ENCODE data around the gene ADRA2C.

ADRA2C gene

GRCh38 chr4:3781193-3781886 lies 15.2 kb downstream of the ADRA2C start:
- H3K4me1 ChIP-seq (ENCODE audit: control insufficient read depth in 5 of 5, insufficient read depth in 5 of 5, low read length in 5 of 5): no peaks in the 10 kb centered on the region
- H3K27me3 ChIP-seq (ENCODE audit: control insufficient read depth in 5 of 5, insufficient read depth in 4 of 5, low read length in 5 of 5): peaks cover 14 to 30% (median 29%) of the 10 kb centered on the region in 5 donors
- H3K9ac ChIP-seq (ENCODE audit: low read length in 5 of 5): no peak overlapping the region
- no peak overlapping the region for H3K4me3 ChIP-seq (ENCODE audit: low read depth in 1 of 5, low read length in 5 of 5)
- H3K36me3 ChIP-seq (ENCODE audit: control insufficient read depth in 5 of 5, insufficient read depth in 5 of 5, low read length in 5 of 5): no peaks in the 10 kb centered on the region
- peaks cover 0 to 11% (median 5%) of the 10 kb centered on the region in 5 donors for H3K9me3 ChIP-seq (ENCODE audit: control insufficient read depth in 5 of 5, low read length in 5 of 5)
- H3K27ac ChIP-seq (ENCODE audit: low read depth, low read length): no peak overlapping the region

- no peaks in the 10 kb centered on the region for H3K4me1 ChIP-seq (ENCODE audit: control insufficient read depth in 5 of 5, insufficient read depth in 5 of 5, low read length in 5 of 5)
- H3K27me3 ChIP-seq (ENCODE audit: control insufficient read depth in 5 of 5, insufficient read depth in 4 of 5, low read length in 5 of 5): peaks cover 7 to 29% (median 26%) of the 10 kb centered on the region in 5 donors
- H3K9me3 ChIP-seq (ENCODE audit: control insufficient read depth in 5 of 5, low read length in 5 of 5): peaks cover 0 to 11% (median 5%) of the 10 kb centered on the region in 5 donors
- H3K9ac ChIP-seq (ENCODE audit: low read length in 5 of 5): no peak overlapping the region
- H3K27ac ChIP-seq (ENCODE audit: low read depth, low read length): no peak overlapping the region
- H3K36me3 ChIP-seq (ENCODE audit: control insufficient read depth in 5 of 5, insufficient read depth in 5 of 5, low read length in 5 of 5): no peaks in the 10 kb centered on the region
- no peak overlapping the region for H3K4me3 ChIP-seq (ENCODE audit: low read depth in 1 of 5, low read length in 5 of 5)
These were observed 16.1 kb downstream of the ADRA2C start for GRCh38 chr4:3781997-3782930.

GRCh38 chr4:3783693-3784306 lies 17.6 kb downstream of the ADRA2C start:
- H3K4me3 ChIP-seq (ENCODE audit: low read depth in 1 of 5, low read length in 5 of 5): no peak overlapping the region
- no peak overlapping the region for H3K27ac ChIP-seq (ENCODE audit: low read depth, low read length)
- H3K9ac ChIP-seq (ENCODE audit: low read length in 5 of 5): no peak overlapping the region
- no peaks in the 10 kb centered on the region for H3K36me3 ChIP-seq (ENCODE audit: control insufficient read depth in 5 of 5, insufficient read depth in 5 of 5, low read length in 5 of 5)
- H3K27me3 ChIP-seq (ENCODE audit: control insufficient read depth in 5 of 5, insufficient read depth in 4 of 5, low read length in 5 of 5): peaks cover 4 to 30% (median 29%) of the 10 kb centered on the region in 5 donors
- H3K4me1 ChIP-seq (ENCODE audit: control insufficient read depth in 5 of 5, insufficient read depth in 5 of 5, low read length in 5 of 5): no peaks in the 10 kb centered on the region
- H3K9me3 ChIP-seq (ENCODE audit: control insufficient read depth in 5 of 5, low read length in 5 of 5): peaks cover 0 to 5% (median 3%) of the 10 kb centered on the region in 5 donors

- Histone ChIP-seq H3K9me3 (ENCODE audit: control insufficient read depth in 5 of 5, low read length in 5 of 5) (peaks cover 0 to 5% (median 3%) of the 10 kb centered on the region in 5 donors), H3K27me3 (ENCODE audit: control insufficient read depth in 5 of 5, insufficient read depth in 4 of 5, low read length in 5 of 5) (peaks cover 4 to 29% (median 29%) of the 10 kb centered on the region in 5 donors), H3K4me1 (ENCODE audit: control insufficient read depth in 5 of 5, insufficient read depth in 5 of 5, low read length in 5 of 5) (no peaks in the 10 kb centered on the region), H3K27ac (ENCODE audit: low read depth, low read length) (no peak overlapping the region), H3K9ac (ENCODE audit: low read length in 5 of 5) (no peak overlapping the region), H3K4me3 (ENCODE audit: low read depth in 1 of 5, low read length in 5 of 5) (no peak overlapping the region), H3K36me3 (ENCODE audit: control insufficient read depth in 5 of 5, insufficient read depth in 5 of 5, low read length in 5 of 5) (no peaks in the 10 kb centered on the region)
These were observed 18.5 kb downstream of the ADRA2C start for GRCh38 chr4:3784454-3785291.

- no peak overlapping the region for H3K9ac ChIP-seq (ENCODE audit: low read length in 5 of 5)
- H3K4me3 ChIP-seq (ENCODE audit: low read depth in 1 of 5, low read length in 5 of 5): no peak overlapping the region
- H3K36me3 ChIP-seq (ENCODE audit: control insufficient read depth in 5 of 5, insufficient read depth in 5 of 5, low read length in 5 of 5): no peaks in the 10 kb centered on the region
- no peaks in the 10 kb centered on the region for H3K4me1 ChIP-seq (ENCODE audit: control insufficient read depth in 5 of 5, insufficient read depth in 5 of 5, low read length in 5 of 5)
- H3K27me3 ChIP-seq (ENCODE audit: control insufficient read depth in 5 of 5, insufficient read depth in 4 of 5, low read length in 5 of 5): peaks cover 4 to 34% (median 28%) of the 10 kb centered on the region in 5 donors
- H3K27ac ChIP-seq (ENCODE audit: low read depth, low read length): no peak overlapping the region
- H3K9me3 ChIP-seq (ENCODE audit: control insufficient read depth in 5 of 5, low read length in 5 of 5): peaks cover 0 to 5% (median 3%) of the 10 kb centered on the region in 5 donors
These were observed 19.0 kb downstream of the ADRA2C start for GRCh38 chr4:3785292-3785565.

GRCh38 chr4:3786196-3786869 lies 20.1 kb downstream of the ADRA2C start:
- Histone ChIP-seq H3K4me1 (ENCODE audit: control insufficient read depth in 5 of 5, insufficient read depth in 5 of 5, low read length in 5 of 5) (no peaks in the 10 kb centered on the region), H3K9ac (ENCODE audit: low read length in 5 of 5) (no peak overlapping the region), H3K27ac (ENCODE audit: low read depth, low read length) (no peak overlapping the region), H3K36me3 (ENCODE audit: control insufficient read depth in 5 of 5, insufficient read depth in 5 of 5, low read length in 5 of 5) (no peaks in the 10 kb centered on the region), H3K4me3 (ENCODE audit: low read depth in 1 of 5, low read length in 5 of 5) (no peak overlapping the region), H3K9me3 (ENCODE audit: control insufficient read depth in 5 of 5, low read length in 5 of 5) (peaks cover 0 to 4% (median 3%) of the 10 kb centered on the region in 5 donors), H3K27me3 (ENCODE audit: control insufficient read depth in 5 of 5, insufficient read depth in 4 of 5, low read length in 5 of 5) (peaks cover 4 to 40% (median 28%) of the 10 kb centered on the region in 5 donors)

GRCh38 chr4:3787489-3788365 lies 21.5 kb downstream of the ADRA2C start:
- no peaks in the 10 kb centered on the region for H3K36me3 ChIP-seq (ENCODE audit: control insufficient read depth in 5 of 5, insufficient read depth in 5 of 5, low read length in 5 of 5)
- H3K4me3 ChIP-seq (ENCODE audit: low read depth in 1 of 5, low read length in 5 of 5): no peak overlapping the region
- no peaks in the 10 kb centered on the region for H3K4me1 ChIP-seq (ENCODE audit: control insufficient read depth in 5 of 5, insufficient read depth in 5 of 5, low read length in 5 of 5)
- no peak overlapping the region for H3K27ac ChIP-seq (ENCODE audit: low read depth, low read length)
- peaks cover 0 to 47% (median 27%) of the 10 kb centered on the region in 5 donors for H3K27me3 ChIP-seq (ENCODE audit: control insufficient read depth in 5 of 5, insufficient read depth in 4 of 5, low read length in 5 of 5)
- H3K9ac ChIP-seq (ENCODE audit: low read length in 5 of 5): no peak overlapping the region
- H3K9me3 ChIP-seq (ENCODE audit: control insufficient read depth in 5 of 5, low read length in 5 of 5): no peaks in the 10 kb centered on the region

- H3K4me1 ChIP-seq (ENCODE audit: control insufficient read depth in 5 of 5, insufficient read depth in 5 of 5, low read length in 5 of 5): no peaks in the 10 kb centered on the region
- no peak overlapping the region for H3K9ac ChIP-seq (ENCODE audit: low read length in 5 of 5)
- peaks cover 0 to under 1% (median 0%) of the 10 kb centered on the region in 5 donors for H3K9me3 ChIP-seq (ENCODE audit: control insufficient read depth in 5 of 5, low read length in 5 of 5)
- H3K27ac ChIP-seq (ENCODE audit: low read depth, low read length): no peak overlapping the region
- no peak overlapping the region for H3K4me3 ChIP-seq (ENCODE audit: low read depth in 1 of 5, low read length in 5 of 5)
- no peaks in the 10 kb centered on the region for H3K36me3 ChIP-seq (ENCODE audit: control insufficient read depth in 5 of 5, insufficient read depth in 5 of 5, low read length in 5 of 5)
- peaks cover 0 to 45% (median 21%) of the 10 kb centered on the region in 5 donors for H3K27me3 ChIP-seq (ENCODE audit: control insufficient read depth in 5 of 5, insufficient read depth in 4 of 5, low read length in 5 of 5)
These were observed 22.1 kb downstream of the ADRA2C start for GRCh38 chr4:3788366-3788660.
